GM10248 (cell line): ENCODE data around the gene ADCY10.

Experiments
- CTCF ChIA-PET: fragments of 300-600 bp; sonication (Branson Sonifier 250); formaldehyde crosslinking; extraction: SDS; loops from one replicate; lab custom pipeline; 2021; ENCODE audit warnings: antibody characterized with exemption; lab: Yijun Ruan, JAX
- POLR2A ChIA-PET: fragments of 350-650 bp; sonication (Branson Sonifier 250); formaldehyde crosslinking; extraction: SDS; loops from one replicate; lab custom pipeline; 2020; ENCODE audit warnings: antibody characterized with exemption; lab: Yijun Ruan, JAX
- DNase-seq: peaks from one replicate; pipeline ENCODE4 v3.0.0; 2012; ENCODE audit errors: extremely low spot score
- CTCF ChIP-seq: IDR thresholded peaks from 2 replicates; pipeline ENCODE4 v1.5.1; 2012; ENCODE audit warnings: mild to moderate bottlenecking, low read depth; ENCODE audit errors: extremely low read depth, missing control alignments, control extremely low read depth

ADCY10 gene

GRCh38 chr1:167777269-167777650 is 136.7 kb downstream of the ADCY10 start:
- no peak for DNase-seq
- no peak for TF ChIP-seq CTCF
- POLR2A ChIA-PET, result no interaction called here
- CTCF ChIA-PET, result interaction anchor here (2.0 kb wide), 1 partner anchor 306 kb away, joined by 4 read pairs; no protein-coding TSS in a partner anchor

GRCh38 chr1:167776616-167777268 is 137.2 kb downstream of the ADCY10 start:
- no peak for DNase-seq
- POLR2A ChIA-PET, result no interaction called here
- CTCF ChIA-PET, result interaction anchor here (1.1 to 2.0 kb wide), 2 partner anchors 13 to 306 kb away, joined by 3 to 4 read pairs; no protein-coding TSS in a partner anchor
- no peak for TF ChIP-seq CTCF

- POLR2A ChIA-PET, result no interaction called here
Observed at GRCh38 chr1:167776151-167776550, 137.8 kb downstream of the ADCY10 start.

GRCh38 chr1:167775178-167775577 is 138.8 kb downstream of the ADCY10 start:
- DNase-seq, result no peak
- ChIA-PET POLR2A (no interaction called here), CTCF (interaction anchor here (2.0 kb wide), 1 partner anchor 308 kb away, joined by 4 read pairs; no protein-coding TSS in a partner anchor)
- TF ChIP-seq CTCF, result no peak

More at GRCh38 chr1:167776151-167776550, 137.8 kb downstream of the ADCY10 start:
- DNase-seq, result no peak
- no peak for TF ChIP-seq CTCF
- CTCF ChIA-PET, result interaction anchor here (1.1 to 2.0 kb wide), 2 partner anchors 13 to 307 kb away, joined by 3 to 4 read pairs; no protein-coding TSS in a partner anchor

GRCh38 chr1:167774710-167775109 is 139.2 kb downstream of the ADCY10 start:
- DNase-seq, result no peak
- CTCF ChIA-PET, result interaction anchor here (0.7 kb wide), 1 partner anchor 22 kb away, joined by 3 read pairs; no protein-coding TSS in a partner anchor
- TF ChIP-seq CTCF, result no peak
- POLR2A ChIA-PET, result no interaction called here

GRCh38 chr1:167773516-167773915 is 140.4 kb downstream of the ADCY10 start:
- CTCF ChIA-PET, result interaction anchor here (0.8 to 1.0 kb wide), 3 partner anchors 11 to 29 kb away, joined by 3 to 4 read pairs (median 4); no protein-coding TSS in a partner anchor
- POLR2A ChIA-PET, result no interaction called here
- no peak for DNase-seq
- no peak for TF ChIP-seq CTCF
